Osteocyte (in vitro differentiated cells): ENCODE data around the gene PKNOX2. TPM values are rescaled to one million over a fixed set of nuclear protein-coding genes. Genes with fewer than 3 reads are reported as not detected.

ENCODE experiments used
- DNase-seq: peaks from one replicate; pipeline ENCODE4 v3.0.0; 2021; ENCODE audit warnings: mixed read lengths; ENCODE audit not compliant: unreplicated experiment; ENCODE audit errors: extremely low spot score
- H3K27ac Mint-ChIP-seq: one replicate; pipeline ENCODE4 v1.8.0; 2021; ENCODE audit warnings: mild to moderate bottlenecking, mixed read lengths; ENCODE audit not compliant: unreplicated experiment
- H3K27me3 Mint-ChIP-seq: one replicate; pipeline ENCODE4 v1.8.0; 2021; ENCODE audit warnings: mixed read lengths; ENCODE audit not compliant: unreplicated experiment
- H3K36me3 Mint-ChIP-seq: one replicate; pipeline ENCODE4 v1.8.0; 2021; ENCODE audit warnings: mixed read lengths; ENCODE audit not compliant: unreplicated experiment
- H3K4me1 Mint-ChIP-seq: one replicate; pipeline ENCODE4 v1.8.0; 2021; ENCODE audit warnings: mixed read lengths; ENCODE audit not compliant: unreplicated experiment
- H3K4me3 Mint-ChIP-seq: one replicate; pipeline ENCODE4 v1.8.0; 2021; ENCODE audit warnings: mild to moderate bottlenecking, moderate library complexity, mixed read lengths; ENCODE audit not compliant: unreplicated experiment
- H3K9me3 Mint-ChIP-seq: one replicate; pipeline ENCODE4 v1.8.0; 2021; ENCODE audit warnings: mixed read lengths; ENCODE audit not compliant: unreplicated experiment
- total RNA-seq: library from RNA; stranded (reverse); gene quantifications from 2 replicates; pipeline ENCODE4 v1.2.1, GENCODE V29; 2021
- TF ChIP-seq, protein P1 (sequence below): fragments of 200-600 bp; sonication (generic); IDR thresholded peaks from 2 replicates; pipeline ENCODE4 v1.5.0; 2021; ENCODE audit warnings: antibody characterized with exemption, mild to moderate bottlenecking, moderate library complexity

PKNOX2 gene
- total RNA-seq, 1 donor from 2014 or later, result 89.3 TPM

DNA sequence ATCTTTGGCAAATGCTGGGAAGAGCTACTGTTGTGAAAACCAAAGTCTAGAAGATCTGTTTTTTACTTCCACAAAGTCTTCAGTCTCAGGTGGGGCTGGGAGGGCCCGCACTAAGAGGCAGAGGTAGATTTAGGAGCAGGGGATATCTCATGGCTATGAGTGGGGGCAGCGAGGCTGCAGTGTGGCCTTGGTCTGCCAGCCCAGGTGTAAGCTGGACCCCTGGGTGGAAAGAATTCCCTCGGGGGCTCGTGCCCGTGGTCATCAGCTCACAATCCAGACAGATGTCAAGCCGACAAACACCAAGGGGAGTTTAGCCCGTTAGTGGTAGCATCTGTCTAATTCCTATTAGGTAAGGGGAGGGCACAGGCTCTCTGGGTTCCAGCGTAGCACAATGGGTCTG, 9.0 kb downstream of the PKNOX2 start:
- Mint-ChIP-seq H3K9me3 (no peaks in the 10 kb centered on the region), H3K4me3 (no peak overlapping the region), H3K36me3 (peaks cover 37% of the 10 kb centered on the region), H3K27me3 (no peaks in the 10 kb centered on the region), H3K4me1 (peaks cover 90% of the 10 kb centered on the region), H3K27ac (peak overlapping the region; percentile 23)
- TF ChIP-seq, protein P1, sequence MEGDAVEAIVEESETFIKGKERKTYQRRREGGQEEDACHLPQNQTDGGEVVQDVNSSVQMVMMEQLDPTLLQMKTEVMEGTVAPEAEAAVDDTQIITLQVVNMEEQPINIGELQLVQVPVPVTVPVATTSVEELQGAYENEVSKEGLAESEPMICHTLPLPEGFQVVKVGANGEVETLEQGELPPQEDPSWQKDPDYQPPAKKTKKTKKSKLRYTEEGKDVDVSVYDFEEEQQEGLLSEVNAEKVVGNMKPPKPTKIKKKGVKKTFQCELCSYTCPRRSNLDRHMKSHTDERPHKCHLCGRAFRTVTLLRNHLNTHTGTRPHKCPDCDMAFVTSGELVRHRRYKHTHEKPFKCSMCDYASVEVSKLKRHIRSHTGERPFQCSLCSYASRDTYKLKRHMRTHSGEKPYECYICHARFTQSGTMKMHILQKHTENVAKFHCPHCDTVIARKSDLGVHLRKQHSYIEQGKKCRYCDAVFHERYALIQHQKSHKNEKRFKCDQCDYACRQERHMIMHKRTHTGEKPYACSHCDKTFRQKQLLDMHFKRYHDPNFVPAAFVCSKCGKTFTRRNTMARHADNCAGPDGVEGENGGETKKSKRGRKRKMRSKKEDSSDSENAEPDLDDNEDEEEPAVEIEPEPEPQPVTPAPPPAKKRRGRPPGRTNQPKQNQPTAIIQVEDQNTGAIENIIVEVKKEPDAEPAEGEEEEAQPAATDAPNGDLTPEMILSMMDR, result no peak
- no peak for DNase-seq

DNA sequence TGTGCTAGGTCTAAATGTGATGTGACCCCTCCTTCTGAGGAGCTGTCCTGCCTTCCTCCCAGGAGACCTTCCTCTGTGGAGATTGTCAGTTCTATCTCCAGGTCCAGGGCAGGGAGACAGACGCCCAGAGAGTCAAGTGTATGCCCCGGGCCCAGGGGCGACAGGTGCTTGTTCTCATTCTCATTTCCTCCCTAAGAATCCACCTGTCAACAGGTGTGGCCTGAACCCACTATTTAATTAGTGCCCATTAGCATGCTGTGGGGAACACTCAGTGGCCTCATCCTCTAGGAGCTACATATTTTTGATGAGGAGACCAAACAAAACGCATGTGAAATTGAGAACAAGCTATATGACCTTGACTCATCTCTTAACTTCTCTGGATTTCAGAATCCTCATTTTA, 9.5 kb downstream of the PKNOX2 start:
- TF ChIP-seq, protein P1, result no peak
- Mint-ChIP-seq H3K9me3 (no peaks in the 10 kb centered on the region), H3K27me3 (no peaks in the 10 kb centered on the region), H3K4me3 (no peak overlapping the region), H3K4me1 (peaks cover 90% of the 10 kb centered on the region), H3K36me3 (peaks cover 37% of the 10 kb centered on the region), H3K27ac (no peak overlapping the region)
- no peak for DNase-seq

DNA sequence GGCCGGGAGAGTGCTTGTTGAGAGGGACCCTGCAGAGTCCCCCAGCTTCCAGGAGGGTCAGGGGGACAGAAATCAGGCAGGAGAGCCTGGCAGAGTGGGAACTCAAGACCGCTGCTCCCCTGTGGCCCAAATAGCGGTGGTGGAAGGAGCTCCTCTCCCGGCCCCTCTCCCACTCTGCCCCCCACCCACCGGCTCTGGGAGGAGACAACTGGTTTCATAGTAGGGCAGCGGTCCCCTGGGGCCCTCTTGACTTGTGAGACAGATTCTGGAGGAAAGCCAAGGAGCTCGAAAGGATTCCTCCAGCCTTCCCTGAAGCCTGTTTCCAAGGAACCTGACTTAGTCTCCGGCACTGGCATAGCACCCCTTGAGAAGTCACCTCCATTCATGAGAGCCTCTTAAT, 10.1 kb downstream of the PKNOX2 start:
- Mint-ChIP-seq H3K9me3 (no peaks in the 10 kb centered on the region), H3K27ac (no peak overlapping the region), H3K4me1 (peaks cover 90% of the 10 kb centered on the region)

DNA sequence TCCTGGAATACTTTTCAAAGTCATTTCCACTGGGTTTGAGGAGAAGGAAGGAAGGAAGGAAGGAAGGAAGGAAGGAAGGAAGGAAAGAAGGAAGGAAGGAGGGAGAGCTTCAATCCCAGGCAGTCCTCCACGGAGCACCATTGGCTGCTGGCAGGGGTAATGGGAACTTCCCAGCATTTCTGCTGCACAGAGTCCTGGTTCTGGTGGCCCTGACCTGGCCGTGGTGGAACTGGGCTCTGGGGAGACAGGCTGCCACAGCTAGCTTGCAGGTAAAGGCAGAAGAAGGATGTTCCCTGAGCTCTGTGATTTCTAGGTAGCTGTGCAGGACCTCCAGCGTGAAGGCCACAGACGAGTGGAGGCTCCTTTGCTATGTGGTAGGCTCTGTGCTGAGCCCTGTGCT, 10.6 kb downstream of the PKNOX2 start:
- H3K27ac Mint-ChIP-seq, result no peak overlapping the region

More for the DNA sequence above, 10.1 kb downstream of the PKNOX2 start:
- H3K36me3 Mint-ChIP-seq, result peaks cover 37% of the 10 kb centered on the region
- DNase-seq, result no peak
- TF ChIP-seq, protein P1, result no peak
- H3K4me3 Mint-ChIP-seq, result no peak overlapping the region
- H3K27me3 Mint-ChIP-seq, result no peaks in the 10 kb centered on the region

DNA sequence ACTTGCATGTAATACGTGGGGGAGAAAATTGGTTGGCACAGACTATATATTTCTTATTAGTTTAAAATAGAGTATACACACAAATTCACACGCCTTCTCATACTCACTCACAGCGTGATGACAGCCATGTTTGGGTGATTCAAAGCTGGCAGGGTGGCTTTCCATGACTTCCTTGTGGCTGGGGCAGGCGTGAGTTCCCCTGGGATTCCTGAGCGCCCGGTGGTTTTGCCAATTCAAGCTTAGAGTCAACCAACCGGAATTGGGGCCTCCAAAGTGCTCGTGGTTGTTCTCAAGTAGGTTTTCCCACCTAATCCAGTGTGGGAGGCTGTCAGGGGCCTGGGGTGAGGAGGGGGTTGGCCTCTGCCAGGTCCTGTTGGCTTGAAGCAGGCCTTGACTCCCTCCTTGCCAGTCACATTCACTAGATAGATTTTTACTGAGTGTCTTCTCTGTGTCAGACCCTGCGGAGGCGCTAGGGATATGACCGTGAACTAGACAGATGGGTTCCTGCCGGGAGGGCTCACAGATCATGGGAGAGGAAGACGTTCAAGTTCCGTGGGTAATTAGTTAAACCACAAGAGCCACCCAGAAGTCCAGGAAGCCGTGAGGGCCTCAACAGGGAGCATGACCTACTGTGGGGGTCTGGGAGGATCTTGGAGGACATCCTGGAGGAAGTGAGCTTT, 11.5 kb downstream of the PKNOX2 start:
- Mint-ChIP-seq H3K36me3 (peaks cover 35% of the 10 kb centered on the region), H3K4me3 (no peak overlapping the region), H3K27me3 (no peaks in the 10 kb centered on the region), H3K4me1 (peaks cover 90% of the 10 kb centered on the region), H3K9me3 (no peaks in the 10 kb centered on the region), H3K27ac (peak overlapping the region; percentile 31)
- TF ChIP-seq, protein P1, result no peak
- no peak for DNase-seq

More for the DNA sequence above, 10.6 kb downstream of the PKNOX2 start:
- peaks cover 37% of the 10 kb centered on the region for H3K36me3 Mint-ChIP-seq
- DNase-seq, result no peak
- no peaks in the 10 kb centered on the region for H3K9me3 Mint-ChIP-seq
- no peak overlapping the region for H3K4me3 Mint-ChIP-seq
- TF ChIP-seq, protein P1, result no peak
- H3K4me1 Mint-ChIP-seq, result peaks cover 90% of the 10 kb centered on the region
- H3K27me3 Mint-ChIP-seq, result no peaks in the 10 kb centered on the region
